H9 (cell line): ENCODE measurements around the gene RADIL. TPM values are rescaled to one million over a fixed set of nuclear protein-coding genes. Genes with fewer than 3 reads are reported as not detected.

Experiments
- DNase-seq: peaks from one replicate; pipeline ENCODE4 v3.0.0-alpha.2; 2017
- H2AFZ ChIP-seq: one replicate; pipeline ENCODE4 v1.6.1; 2013; ENCODE audit warnings: mild to moderate bottlenecking, low read length, control low read depth, moderate library complexity
- H2AK5ac ChIP-seq: 2 replicates; pipeline ENCODE4 v1.6.1; 2013; ENCODE audit warnings: low read length, control low read depth, mixed read lengths; ENCODE audit not compliant: insufficient read length
- H2BK120ac ChIP-seq: one replicate; pipeline ENCODE4 v1.6.1; 2013; ENCODE audit warnings: low read depth, mild to moderate bottlenecking, low read length, control low read depth, inconsistent platforms; ENCODE audit not compliant: poor library complexity, severe bottlenecking
- H2BK12ac ChIP-seq: 2 replicates; pipeline ENCODE4 v1.6.1; 2013; ENCODE audit warnings: low read length, control low read depth, mixed read lengths, low read depth; ENCODE audit not compliant: insufficient read length
- H2BK15ac ChIP-seq: 2 replicates; pipeline ENCODE4 v1.6.1; 2013; ENCODE audit warnings: low read depth, low read length, control low read depth
- H2BK20ac ChIP-seq: one replicate; pipeline ENCODE4 v1.6.1; 2013; ENCODE audit warnings: low read depth, mild to moderate bottlenecking, low read length, control low read depth, inconsistent platforms; ENCODE audit not compliant: poor library complexity, severe bottlenecking
- H2BK5ac ChIP-seq: 2 replicates; pipeline ENCODE4 v1.6.1; 2013; ENCODE audit warnings: low read length, control low read depth, mixed read lengths; ENCODE audit not compliant: insufficient read length
- H3K14ac ChIP-seq: 2 replicates; pipeline ENCODE4 v1.6.1; 2013; ENCODE audit warnings: low read length, control low read depth; ENCODE audit not compliant: insufficient read depth
- H3K18ac ChIP-seq: 2 replicates; pipeline ENCODE4 v1.6.1; 2013; ENCODE audit warnings: low read depth, mild to moderate bottlenecking, mixed read lengths, low read length, control low read depth; ENCODE audit not compliant: insufficient read length
- H3K23ac ChIP-seq: 2 replicates; pipeline ENCODE4 v1.6.1; 2013; ENCODE audit warnings: low read length, control low read depth, mixed read lengths, low read depth; ENCODE audit not compliant: insufficient read length
- H3K23me2 ChIP-seq: 2 replicates; pipeline ENCODE4 v1.6.1; 2013; ENCODE audit warnings: low read depth, mild to moderate bottlenecking, mixed read lengths, low read length, control low read depth; ENCODE audit not compliant: insufficient read length, poor library complexity, severe bottlenecking
- H3K27ac ChIP-seq: 2 replicates; pipeline ENCODE4 v1.5.1; 2013; ENCODE audit warnings: low read length, control low read depth, mixed read lengths, low read depth; ENCODE audit not compliant: insufficient read length
- H3K27me3 ChIP-seq: 2 replicates; pipeline ENCODE4 v1.6.1; 2013; ENCODE audit warnings: low read length, control low read depth, inconsistent platforms; ENCODE audit not compliant: insufficient read depth
- H3K4ac ChIP-seq: 2 replicates; pipeline ENCODE4 v1.6.1; 2013; ENCODE audit warnings: low read depth, mild to moderate bottlenecking, control low read depth, inconsistent platforms, low read length, moderate library complexity
- H3K4me1 ChIP-seq: 2 replicates; pipeline ENCODE4 v1.6.1; 2013; ENCODE audit warnings: low read length, control low read depth, inconsistent platforms; ENCODE audit not compliant: insufficient read depth
- H3K4me2 ChIP-seq: 2 replicates; pipeline ENCODE4 v1.6.1; 2013; ENCODE audit warnings: low read length, control low read depth, mixed read lengths; ENCODE audit not compliant: insufficient read length, insufficient read depth
- H3K56ac ChIP-seq: 2 replicates; pipeline ENCODE4 v1.6.1; 2013; ENCODE audit warnings: low read depth, mild to moderate bottlenecking, mixed read lengths, low read length, control low read depth; ENCODE audit not compliant: insufficient read length
- H3K79me1 ChIP-seq: 2 replicates; pipeline ENCODE4 v1.6.1; 2013; ENCODE audit warnings: low read depth, mild to moderate bottlenecking, moderate library complexity, low read length, control low read depth, inconsistent platforms; ENCODE audit not compliant: insufficient read depth, poor library complexity, severe bottlenecking
- H3K79me2 ChIP-seq: 2 replicates; pipeline ENCODE4 v1.6.1; 2013; ENCODE audit warnings: low read length, control low read depth, inconsistent platforms; ENCODE audit not compliant: insufficient read depth
- H3K9ac ChIP-seq: 2 replicates; pipeline ENCODE4 v1.6.1; 2013; ENCODE audit warnings: low read length, control low read depth, mixed read lengths; ENCODE audit not compliant: insufficient read length; ENCODE audit errors: extremely low read depth
- H3K9me3 ChIP-seq: one replicate; pipeline ENCODE4 v1.6.1; 2013; ENCODE audit warnings: low read depth, low read length, inconsistent platforms; ENCODE audit not compliant: control insufficient read depth
- H3T11ph ChIP-seq: one replicate; pipeline ENCODE4 v1.6.1; 2013; ENCODE audit warnings: mild to moderate bottlenecking, low read length, control low read depth, inconsistent platforms
- H4K20me1 ChIP-seq: one replicate; pipeline ENCODE4 v1.6.1; 2013; ENCODE audit not compliant: control insufficient read depth, insufficient read length, insufficient read depth
- H4K5ac ChIP-seq: 2 replicates; pipeline ENCODE4 v1.6.1; 2013; ENCODE audit warnings: low read depth, mild to moderate bottlenecking, mixed read lengths, low read length, control low read depth; ENCODE audit not compliant: insufficient read length
- H4K8ac ChIP-seq: replicated peaks from 2 replicates; pipeline ENCODE4 v1.6.1; 2013; ENCODE audit warnings: low read length, control low read depth, mixed read lengths, low read depth; ENCODE audit not compliant: insufficient read length
- H4K91ac ChIP-seq: 2 replicates; pipeline ENCODE4 v1.6.1; 2013; ENCODE audit warnings: low read depth, mild to moderate bottlenecking, moderate library complexity, mixed read lengths, low read length, control low read depth; ENCODE audit not compliant: insufficient read length
- H3K27ac Mint-ChIP-seq, 3 experiments: 2 replicates in 2 of 3; 3 replicates in 1 of 3; pipeline ENCODE4 v1.8.0; 2020 to 2021; ENCODE audit warnings: mixed read lengths in 3 of 3, mild to moderate bottlenecking in 1 of 3, moderate library complexity in 1 of 3
- H3K27me3 Mint-ChIP-seq: 2 replicates; pipeline ENCODE4 v1.8.0; 2021; ENCODE audit warnings: low read depth, mild to moderate bottlenecking, moderate library complexity, mixed read lengths
- H3K36me3 Mint-ChIP-seq, 3 experiments: 2 replicates in 2 of 3; 3 replicates in 1 of 3; pipeline ENCODE4 v1.8.0; 2020 to 2021; ENCODE audit warnings: low read depth in 3 of 3, mixed read lengths in 3 of 3; ENCODE audit not compliant: insufficient read depth in 1 of 3
- H3K4me1 Mint-ChIP-seq, 2 experiments: 2 replicates each; pipeline ENCODE4 v1.8.0; 2020; ENCODE audit warnings: mixed read lengths in 2 of 2
- H3K4me3 Mint-ChIP-seq, 2 experiments: 2 replicates in 1 of 2; 3 replicates in 1 of 2; pipeline ENCODE4 v1.8.0; 2020 to 2021; ENCODE audit warnings: mild to moderate bottlenecking in 2 of 2, mixed read lengths in 2 of 2, moderate library complexity in 1 of 2
- H3K9me3 Mint-ChIP-seq, 2 experiments: 2 replicates in 1 of 2; 3 replicates in 1 of 2; pipeline ENCODE4 v1.8.0; 2020; ENCODE audit warnings: mild to moderate bottlenecking in 2 of 2, mixed read lengths in 2 of 2, moderate library complexity in 1 of 2
- WGBS: extraction: QIAGEN DNeasy Blood & Tissue Kit; methylation state at CpG from one replicate; pipeline ENCODE4 v1.1.7; 2013; ENCODE audit warnings: missing lambda C conversion rate, low lambda C conversion rate, mixed read lengths; ENCODE audit not compliant: insufficient read length; ENCODE audit errors: extremely low coverage; 5-methylcytosine and 5-hydroxymethylcytosine counted together
- total RNA-seq: library from RNA; stranded (reverse); gene quantifications from 2 replicates; pipeline ENCODE4 v1.2.1, GENCODE V29; 2021
- TF ChIP-seq, protein P1 (sequence below): fragments of 200-600 bp; sonication (generic); conservative IDR thresholded peaks from 3 replicates; pipeline ENCODE4 v1.8.0; 2021; ENCODE audit warnings: antibody characterized with exemption, mild to moderate bottlenecking

RADIL gene
- total RNA-seq, 1 experiment from 2014 or later: 4.7 TPM

GRCh38 chr7:4833691-4834600, 49.6 kb downstream of the RADIL start:
- no peak overlapping the region for H3T11ph ChIP-seq
- H3K23ac ChIP-seq: no peak overlapping the region
- no peak overlapping the region for H3K14ac ChIP-seq
- no peak overlapping the region for H3K18ac ChIP-seq
- no peak overlapping the region for H2BK120ac ChIP-seq
- no peak for DNase-seq
- H2AK5ac ChIP-seq: no peak overlapping the region
- H3K9me3 Mint-ChIP-seq: no peaks in the 10 kb centered on the region
- no peak overlapping the region for H3K4me2 ChIP-seq
- no peaks in the 10 kb centered on the region; the same call in 1 of the 2 replicates for H3K27me3 Mint-ChIP-seq
- no peak overlapping the region for H3K27ac Mint-ChIP-seq
- peaks cover 0 to 3% (median 3%) of the 10 kb centered on the region in 3 experiments; a peak in 1 of 7 replicates for H3K36me3 Mint-ChIP-seq
- no peak overlapping the region for H4K5ac ChIP-seq
- H3K27ac ChIP-seq: no peak overlapping the region
- no peaks in the 10 kb centered on the region for H3K27me3 ChIP-seq
- H3K56ac ChIP-seq: no peak overlapping the region
- H4K20me1 ChIP-seq: no peaks in the 10 kb centered on the region
- H2BK20ac ChIP-seq: no peak overlapping the region
- H3K4me1 Mint-ChIP-seq: peaks cover 3 to 13% of the 10 kb centered on the region in 2 experiments
- no peak overlapping the region for H4K91ac ChIP-seq
- TF ChIP-seq, protein P1, sequence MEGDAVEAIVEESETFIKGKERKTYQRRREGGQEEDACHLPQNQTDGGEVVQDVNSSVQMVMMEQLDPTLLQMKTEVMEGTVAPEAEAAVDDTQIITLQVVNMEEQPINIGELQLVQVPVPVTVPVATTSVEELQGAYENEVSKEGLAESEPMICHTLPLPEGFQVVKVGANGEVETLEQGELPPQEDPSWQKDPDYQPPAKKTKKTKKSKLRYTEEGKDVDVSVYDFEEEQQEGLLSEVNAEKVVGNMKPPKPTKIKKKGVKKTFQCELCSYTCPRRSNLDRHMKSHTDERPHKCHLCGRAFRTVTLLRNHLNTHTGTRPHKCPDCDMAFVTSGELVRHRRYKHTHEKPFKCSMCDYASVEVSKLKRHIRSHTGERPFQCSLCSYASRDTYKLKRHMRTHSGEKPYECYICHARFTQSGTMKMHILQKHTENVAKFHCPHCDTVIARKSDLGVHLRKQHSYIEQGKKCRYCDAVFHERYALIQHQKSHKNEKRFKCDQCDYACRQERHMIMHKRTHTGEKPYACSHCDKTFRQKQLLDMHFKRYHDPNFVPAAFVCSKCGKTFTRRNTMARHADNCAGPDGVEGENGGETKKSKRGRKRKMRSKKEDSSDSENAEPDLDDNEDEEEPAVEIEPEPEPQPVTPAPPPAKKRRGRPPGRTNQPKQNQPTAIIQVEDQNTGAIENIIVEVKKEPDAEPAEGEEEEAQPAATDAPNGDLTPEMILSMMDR: no peak
- H2BK12ac ChIP-seq: no peak overlapping the region
- no peak overlapping the region for H3K9ac ChIP-seq
- no peak overlapping the region for H2BK5ac ChIP-seq
- no peaks in the 10 kb centered on the region for H3K4me1 ChIP-seq
- no peaks in the 10 kb centered on the region for H3K9me3 ChIP-seq
- no peak overlapping the region for H3K4ac ChIP-seq
- H3K23me2 ChIP-seq: no peaks in the 10 kb centered on the region
- no peak overlapping the region for H4K8ac ChIP-seq
- no peaks in the 10 kb centered on the region for H3K79me1 ChIP-seq
- no CpG with 5 or more reads among the region's 36 CpGs for WGBS
- no peak overlapping the region for H3K4me3 Mint-ChIP-seq
- H2BK15ac ChIP-seq: no peak overlapping the region
- H2AFZ ChIP-seq: no peak overlapping the region
- no peaks in the 10 kb centered on the region for H3K79me2 ChIP-seq
